Dermis lymphatic vessel endothelial cell (primary cell): Measurements from ENCODE around the gene SLC16A5. TPM values are rescaled to one million over a fixed set of nuclear protein-coding genes. Genes with fewer than 3 reads are reported as not detected.

Experiments
- total RNA-seq: library from RNA; depleted of rRNA; stranded (reverse); fragments of >200 nt; gene quantifications from 2 replicates; pipeline ENCODE4 v1.2.1, GENCODE V29; 2014

The SLC16A5 gene
- total RNA-seq, result 5.0 and 5.2 TPM in 2 replicates

GRCh38 chr17:75087558-75088453 is at the start of gene SLC16A5:
Gene SLC16A5, plus strand, starts transcription at chr17:75087954. Its CDS starts 5,683 bp downstream, at chr17:75093637.

GRCh38 chr17:75046407-75047289 is 41.1 kb upstream of the SLC16A5 start, which contains the start of the genes ATP5PD and KCTD2:
Gene ATP5PD, minus strand, starts transcription at chr17:75046969. Its CDS starts 4,319 bp downstream, at chr17:75042650.
Gene KCTD2, plus strand, starts transcription at chr17:75047225. Its CDS starts 26 bp downstream, at chr17:75047251.

GRCh38 chr17:75109407-75110233 is 21.9 kb downstream of the SLC16A5 start, which contains the start of gene ARMC7:
Gene ARMC7, plus strand, starts transcription at chr17:75109969. Its CDS starts 320 bp downstream, at chr17:75110289.

GRCh38 chr17:75131278-75132017 is 43.7 kb downstream of the SLC16A5 start, which contains the start of gene NT5C:
Gene NT5C, minus strand, starts transcription at chr17:75131742. Its CDS starts 35 bp downstream, at chr17:75131707.

GRCh38 chr17:75154195-75155106 is 66.7 kb downstream of the SLC16A5 start, which contains the start of gene JPT1:
Gene JPT1, minus strand, starts transcription at chr17:75154512. Its CDS starts 115 bp downstream, at chr17:75154397.

Other genes starting within 250 kb of the SLC16A5 start
- under 0.01 TPM in 1 of 2 replicates, not detected in the other for gene GRIN2C, start 228.1 kb upstream of the SLC16A5 start, total RNA-seq
- gene FDXR, start 215.0 kb upstream of the SLC16A5 start, total RNA-seq, result 19.3 and 20.4 TPM in 2 replicates
- gene FADS6, start 194.3 kb upstream of the SLC16A5 start, total RNA-seq, result not detected in 2 replicates
- gene USH1G, start 164.7 kb upstream of the SLC16A5 start, total RNA-seq, result not detected in 2 replicates
- not detected in 2 replicates for gene OTOP2, start 163.7 kb upstream of the SLC16A5 start, total RNA-seq
- not detected in 2 replicates for gene OTOP3, start 152.1 kb upstream of the SLC16A5 start, total RNA-seq
- gene HID1, start 115.2 kb upstream of the SLC16A5 start, total RNA-seq, result 41.6 and 45.6 TPM in 2 replicates
- 4.3 and 7.0 TPM in 2 replicates for gene CDR2L, start 100.3 kb upstream of the SLC16A5 start, total RNA-seq
- gene MRPL58, start 75.3 kb upstream of the SLC16A5 start, total RNA-seq, result 17.1 and 18.3 TPM in 2 replicates
- gene ATP5PD, start 41.0 kb upstream of the SLC16A5 start, total RNA-seq, result 202 and 234 TPM in 2 replicates
- 10.2 and 11.6 TPM in 2 replicates for gene KCTD2, start 40.7 kb upstream of the SLC16A5 start, total RNA-seq
- gene ARMC7, start 22.0 kb downstream of the SLC16A5 start, total RNA-seq, result 2.4 and 5.8 TPM in 2 replicates
- gene NT5C, start 43.8 kb downstream of the SLC16A5 start, total RNA-seq, result 38.9 and 67.3 TPM in 2 replicates
- 41.5 and 64.9 TPM in 2 replicates for gene JPT1, start 66.6 kb downstream of the SLC16A5 start, total RNA-seq
- gene SUMO2, start 95.0 kb downstream of the SLC16A5 start, total RNA-seq, result 132 and 135 TPM in 2 replicates
- 28.7 and 30.8 TPM in 2 replicates for gene NUP85, start 117.7 kb downstream of the SLC16A5 start, total RNA-seq
- gene GGA3, start 173.7 kb downstream of the SLC16A5 start, total RNA-seq, result 10.1 and 11.9 TPM in 2 replicates
- 58.2 and 62.2 TPM in 2 replicates for gene MRPS7, start 173.9 kb downstream of the SLC16A5 start, total RNA-seq
- gene MIF4GD, start 183.3 kb downstream of the SLC16A5 start, total RNA-seq, result 8.9 and 9.8 TPM in 2 replicates
- 3.5 and 4.7 TPM in 2 replicates for gene SLC25A19, start 201.5 kb downstream of the SLC16A5 start, total RNA-seq